ENCODE data around the gene PNPLA8.

Gene PNPLA8

DNA sequence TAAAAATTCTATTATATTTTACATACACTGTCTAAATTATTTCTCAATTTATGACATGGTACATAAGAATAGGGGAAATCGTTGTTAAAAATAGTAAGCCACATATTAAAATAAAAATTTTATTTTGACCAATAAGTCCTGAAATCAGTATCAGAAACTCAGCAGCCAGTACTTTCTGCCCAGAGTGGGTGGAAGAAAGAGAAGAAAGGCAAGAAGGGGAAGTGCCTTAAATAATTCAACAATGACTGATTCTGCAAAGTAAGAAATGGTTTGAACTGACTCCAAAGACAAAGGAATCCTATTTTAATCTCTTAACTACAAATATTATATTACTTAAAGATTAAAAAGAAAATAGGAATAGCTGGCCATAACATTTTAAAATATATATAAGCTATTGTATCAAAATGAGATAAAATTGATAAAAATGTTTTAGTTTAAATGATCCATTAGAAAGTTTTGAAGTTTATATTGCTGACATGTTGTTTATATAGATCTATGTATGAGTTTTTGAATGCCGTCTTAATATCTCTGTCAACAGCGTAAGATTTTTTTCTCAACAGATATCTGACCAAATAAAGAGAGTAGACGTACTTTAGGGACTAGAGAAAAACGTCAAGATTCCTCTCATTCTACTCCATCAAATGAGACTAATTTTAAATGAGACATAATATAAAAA, 39.5 kb downstream of the PNPLA8 start:
- no peak overlapping the region for H3K9ac ChIP-seq (ENCODE audit: low read length)
- no peaks in the 10 kb centered on the region for H3K79me2 ChIP-seq (ENCODE audit: low read length)
- no peak for DNase-seq
- no peak overlapping the region for H3K4me2 ChIP-seq (ENCODE audit: low read depth, low read length)
- H3K4me1 ChIP-seq (ENCODE audit: low read length): no peaks in the 10 kb centered on the region
- no peak overlapping the region for H3K4me3 ChIP-seq (ENCODE audit: low read length)
- H3K36me3 ChIP-seq (replicated peaks; ENCODE audit: insufficient read depth, low read length): no peaks in the 10 kb centered on the region
- no peaks in the 10 kb centered on the region for H3K9me3 ChIP-seq (replicated peaks; ENCODE audit: insufficient read depth, low read length)
- no peak for TF ChIP-seq EZH2 (optimal IDR thresholded peaks at IDR 0.05; ENCODE audit: low read depth, low read length)
- TF ChIP-seq EZH2phosphoT487 (IDR thresholded peaks at IDR 0.05; ENCODE audit: low read length): no peak
- no peak for TF ChIP-seq CTCF (IDR thresholded peaks at IDR 0.05; ENCODE audit: low read length)
- no peaks in the 10 kb centered on the region for H3K9me2 ChIP-seq (replicated peaks; ENCODE audit: insufficient read depth, low read length)
- H4K20me1 ChIP-seq (ENCODE audit: insufficient read depth, low read length): no peaks in the 10 kb centered on the region
- no peaks in the 10 kb centered on the region for H3K27me3 ChIP-seq (replicated peaks; ENCODE audit: insufficient read depth, low read length)
- H2AFZ ChIP-seq (ENCODE audit: low read length): no peak overlapping the region
- H3K27ac ChIP-seq (ENCODE audit: low read length): no peak overlapping the region
- no peaks in the 10 kb centered on the region for H3F3A ChIP-seq (ENCODE audit: insufficient read depth, low read length)

DNA sequence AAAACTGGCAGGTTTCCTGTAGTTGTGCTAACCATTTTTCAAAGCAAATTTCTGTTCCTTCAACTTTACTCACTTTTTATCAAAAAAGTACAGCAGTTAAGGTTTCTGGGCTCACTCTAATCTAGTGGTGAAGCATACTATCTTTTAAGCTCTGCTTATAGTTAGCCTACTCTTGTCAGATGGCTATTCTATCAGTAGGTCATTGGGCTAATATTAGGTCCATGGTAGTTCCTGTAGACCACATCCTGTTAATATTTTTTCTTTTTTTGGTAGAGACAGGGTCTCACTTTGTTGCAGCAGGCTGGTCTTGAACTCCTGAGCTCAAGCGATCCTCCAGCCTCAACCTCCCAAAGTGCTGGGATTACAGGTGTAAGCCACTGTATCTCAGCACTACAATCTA, 41.8 kb downstream of the PNPLA8 start:
- Histone ChIP-seq H3K4me2 (ENCODE audit: low read depth, low read length) (no peak overlapping the region), H3K79me2 (ENCODE audit: low read length) (no peaks in the 10 kb centered on the region), H3K9me2 (replicated peaks; ENCODE audit: insufficient read depth, low read length) (no peaks in the 10 kb centered on the region), H3K27ac (ENCODE audit: low read length) (no peak overlapping the region), H3K36me3 (replicated peaks; ENCODE audit: insufficient read depth, low read length) (no peaks in the 10 kb centered on the region), H4K20me1 (ENCODE audit: insufficient read depth, low read length) (no peaks in the 10 kb centered on the region), H3K27me3 (replicated peaks; ENCODE audit: insufficient read depth, low read length) (no peaks in the 10 kb centered on the region), H2AFZ (ENCODE audit: low read length) (no peak overlapping the region), H3F3A (ENCODE audit: insufficient read depth, low read length) (no peaks in the 10 kb centered on the region), H3K4me1 (ENCODE audit: low read length) (no peaks in the 10 kb centered on the region), H3K9me3 (replicated peaks; ENCODE audit: insufficient read depth, low read length) (no peaks in the 10 kb centered on the region), H3K9ac (ENCODE audit: low read length) (no peak overlapping the region), H3K4me3 (ENCODE audit: low read length) (no peak overlapping the region)
- TF ChIP-seq CTCF (IDR thresholded peaks at IDR 0.05; ENCODE audit: low read length) (no peak), EZH2 (optimal IDR thresholded peaks at IDR 0.05; ENCODE audit: low read depth, low read length) (no peak), EZH2phosphoT487 (IDR thresholded peaks at IDR 0.05; ENCODE audit: low read length) (no peak)
- DNase-seq: no peak

DNA sequence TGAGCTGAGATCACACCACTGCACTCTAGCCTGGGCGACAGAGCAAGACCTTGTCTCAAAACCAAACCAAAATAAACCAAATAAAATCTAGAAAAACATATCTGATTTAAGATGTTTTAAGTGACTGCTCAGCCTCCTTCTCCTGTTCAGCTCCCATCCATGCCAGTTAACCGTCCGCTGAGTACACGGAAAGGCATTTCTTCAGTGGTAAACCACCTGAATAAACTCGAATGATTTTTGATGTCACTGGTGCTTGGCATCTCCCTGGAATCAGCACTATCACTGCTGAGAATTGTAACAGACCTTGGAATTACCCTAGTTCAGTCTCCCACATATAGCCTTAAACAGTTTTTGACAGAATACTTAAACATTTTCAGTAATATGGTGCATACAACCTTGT, 45.6 kb downstream of the PNPLA8 start:
- no peaks in the 10 kb centered on the region for H3K4me1 ChIP-seq (ENCODE audit: low read length)
- no peaks in the 10 kb centered on the region for H4K20me1 ChIP-seq (ENCODE audit: insufficient read depth, low read length)
- no peak overlapping the region for H2AFZ ChIP-seq (ENCODE audit: low read length)
- H3K4me2 ChIP-seq (ENCODE audit: low read depth, low read length): no peak overlapping the region
- H3K9ac ChIP-seq (ENCODE audit: low read length): no peak overlapping the region
- no peaks in the 10 kb centered on the region for H3K9me2 ChIP-seq (replicated peaks; ENCODE audit: insufficient read depth, low read length)
- no peak for DNase-seq
- no peaks in the 10 kb centered on the region for H3K79me2 ChIP-seq (ENCODE audit: low read length)
- TF ChIP-seq CTCF (IDR thresholded peaks at IDR 0.05; ENCODE audit: low read length) (no peak), EZH2phosphoT487 (IDR thresholded peaks at IDR 0.05; ENCODE audit: low read length) (no peak), EZH2 (optimal IDR thresholded peaks at IDR 0.05; ENCODE audit: low read depth, low read length) (no peak)
- no peaks in the 10 kb centered on the region for H3K27me3 ChIP-seq (replicated peaks; ENCODE audit: insufficient read depth, low read length)
- no peaks in the 10 kb centered on the region for H3K9me3 ChIP-seq (replicated peaks; ENCODE audit: insufficient read depth, low read length)
- H3F3A ChIP-seq (ENCODE audit: insufficient read depth, low read length): no peaks in the 10 kb centered on the region
- H3K36me3 ChIP-seq (replicated peaks; ENCODE audit: insufficient read depth, low read length): no peaks in the 10 kb centered on the region
- no peak overlapping the region for H3K4me3 ChIP-seq (ENCODE audit: low read length)
- H3K27ac ChIP-seq (ENCODE audit: low read length): no peak overlapping the region

All from MM.1S (cell line).